ENCODE data around the gene EP400.

The EP400 gene

GRCh38 chr12:131911851-131912477 lies 37.8 kb upstream of the EP400 start:
- no peak for DNase-seq (ENCODE audit: low spot score)

GRCh38 chr12:131912518-131913274 lies 37.0 kb upstream of the EP400 start:
- DNase-seq (ENCODE audit: low spot score), result peak; percentile 26

- no peak for DNase-seq (ENCODE audit: low spot score)
These were observed 36.1 kb upstream of the EP400 start for GRCh38 chr12:131913666-131914065.

- no peak for DNase-seq (ENCODE audit: low spot score)
These were observed 35.5 kb upstream of the EP400 start for GRCh38 chr12:131914179-131914702.

- no peak for DNase-seq (ENCODE audit: low spot score)
These were observed 34.6 kb upstream of the EP400 start for GRCh38 chr12:131915000-131915689.

DNA sequence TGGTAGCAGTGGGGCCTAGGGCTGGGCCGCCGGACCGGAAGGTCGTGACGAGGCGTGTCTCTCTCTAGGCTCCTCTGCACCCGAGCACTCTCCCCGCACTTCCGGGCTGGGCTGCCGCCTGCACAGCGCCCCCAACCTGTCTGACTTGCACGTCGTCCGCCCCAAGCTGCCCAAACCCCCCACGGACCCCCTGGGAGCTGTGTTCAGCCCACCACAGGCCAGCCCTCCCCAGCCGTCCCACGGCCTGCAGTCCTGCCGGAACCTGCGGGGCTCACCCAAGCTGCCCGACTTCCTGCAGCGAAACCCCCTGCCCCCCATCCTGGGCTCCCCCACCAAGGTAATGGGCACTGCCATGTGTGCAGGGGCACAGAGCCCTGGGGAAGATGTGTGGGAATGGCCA lies 33.9 kb upstream of the EP400 start:
- DNase-seq (ENCODE audit: low spot score), result no peak

GRCh38 chr12:131916306-131917138 lies 33.2 kb upstream of the EP400 start:
- DNase-seq (ENCODE audit: low spot score), result no peak

DNA sequence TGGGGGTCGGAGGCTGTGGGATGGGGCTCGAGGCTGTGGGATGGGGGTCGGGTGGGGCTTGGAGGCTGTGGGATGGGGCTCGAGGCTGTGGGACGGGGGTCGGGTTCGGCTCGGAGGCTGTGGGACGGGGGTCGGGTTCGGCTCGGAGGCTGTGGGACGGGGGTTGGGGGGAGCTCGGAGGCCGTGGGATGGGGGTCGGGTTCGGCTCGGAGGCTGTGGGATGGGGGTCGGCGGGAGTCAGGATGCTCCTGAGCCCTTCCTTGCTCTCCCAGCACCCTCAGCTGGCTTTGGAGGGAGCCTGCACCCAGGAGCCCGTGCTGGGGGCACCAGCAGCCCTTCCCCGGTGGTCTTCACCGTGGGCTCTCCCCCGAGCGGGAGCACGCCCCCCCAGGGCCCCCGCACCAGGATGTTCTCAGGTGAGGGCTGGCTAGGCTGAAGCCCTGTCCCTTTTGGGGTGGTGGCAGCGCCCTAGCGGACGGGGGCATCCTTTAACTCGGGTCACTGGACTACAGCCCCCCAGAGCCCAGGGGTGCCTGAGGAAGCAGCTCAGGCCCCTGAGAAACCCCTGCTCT lies 32.5 kb upstream of the EP400 start:
- no peak for DNase-seq (ENCODE audit: low spot score)

GRCh38 chr12:131917711-131918306 lies 31.9 kb upstream of the EP400 start:
- DNase-seq (ENCODE audit: low spot score), result no peak

GRCh38 chr12:131918311-131919050 lies 31.3 kb upstream of the EP400 start:
- no peak for DNase-seq (ENCODE audit: low spot score)

GRCh38 chr12:131919051-131919347 lies 30.7 kb upstream of the EP400 start:
- DNase-seq (ENCODE audit: low spot score), result no peak

DNA sequence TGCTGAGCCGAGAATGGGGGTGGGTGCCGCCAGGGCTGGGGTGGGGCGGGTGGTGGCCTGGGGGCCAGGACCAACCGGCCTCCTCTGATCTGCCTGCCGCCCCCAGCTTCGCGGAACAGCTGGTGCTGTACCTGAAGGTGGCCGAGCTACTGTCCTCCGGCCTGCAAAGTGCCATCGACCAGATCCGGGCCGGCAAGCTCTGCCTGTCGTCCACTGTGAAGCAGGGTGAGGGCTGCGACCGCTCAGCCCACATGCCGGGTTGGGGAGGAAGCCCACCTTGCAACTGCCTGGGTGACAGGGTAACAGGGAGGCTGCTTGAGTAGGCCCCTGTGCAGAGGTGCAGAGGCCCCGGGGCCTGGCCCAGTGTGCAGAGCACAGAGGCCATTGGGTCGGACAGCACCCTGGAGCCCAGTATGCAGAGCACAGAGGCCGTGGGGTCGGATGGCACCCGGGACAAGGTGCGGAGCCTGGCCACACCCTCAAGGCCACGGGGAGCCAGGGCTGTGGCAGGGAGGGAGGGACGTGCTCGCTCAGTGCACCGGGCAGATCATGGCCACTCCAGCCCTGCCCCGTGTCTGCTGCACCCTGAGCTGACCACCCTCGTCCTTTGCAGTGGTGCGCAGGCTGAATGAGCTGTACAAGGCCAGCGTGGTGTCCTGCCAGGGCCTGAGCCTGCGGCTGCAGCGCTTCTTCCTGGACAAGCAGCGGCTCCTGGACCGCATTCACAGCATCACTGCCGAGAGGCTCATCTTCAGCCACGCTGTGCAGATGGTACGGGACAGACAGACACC lies 30.2 kb upstream of the EP400 start:
- DNase-seq (ENCODE audit: low spot score), result no peak

- no peak for DNase-seq (ENCODE audit: low spot score)
These were observed 29.6 kb upstream of the EP400 start for GRCh38 chr12:131920157-131920508.

GRCh38 chr12:131920902-131921840 lies 28.6 kb upstream of the EP400 start:
- no peak for DNase-seq (ENCODE audit: low spot score)

GRCh38 chr12:131921866-131922769 lies 27.6 kb upstream of the EP400 start:
- DNase-seq (ENCODE audit: low spot score), result no peak

GRCh38 chr12:131922772-131923171 lies 27.0 kb upstream of the EP400 start:
- no peak for DNase-seq (ENCODE audit: low spot score)

- DNase-seq (ENCODE audit: low spot score), result no peak
These were observed 26.5 kb upstream of the EP400 start for GRCh38 chr12:131923260-131923659.
